ENCODE measurements around the gene NCKAP1. TPM values are rescaled to one million over a fixed set of nuclear protein-coding genes. Genes with fewer than 3 reads are reported as not detected.

Gene NCKAP1
- polyA plus RNA-seq, 1 of the 3 experiments (the other 2 are of a cell fraction), result 64.0 TPM

DNA sequence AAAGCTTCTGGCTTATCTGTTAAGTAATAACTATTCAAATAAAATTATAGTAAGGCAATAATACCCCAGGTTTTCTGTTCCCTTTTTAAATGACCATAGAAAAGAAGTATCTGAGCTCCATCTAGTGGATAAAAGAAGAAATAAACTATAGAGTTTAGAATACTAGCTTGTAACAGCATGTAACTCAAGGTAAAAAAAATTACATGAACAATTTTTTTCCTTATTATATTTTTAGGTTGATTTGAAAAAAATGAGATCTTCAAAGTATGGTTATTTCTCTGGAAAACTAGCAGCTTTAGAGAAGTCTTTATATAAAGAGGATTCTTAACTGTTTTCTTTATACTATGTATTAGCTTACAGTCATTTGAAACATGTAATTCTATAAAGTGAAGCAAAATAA lies 58.1 kb downstream of the NCKAP1 start:
- Histone ChIP-seq H3K27me3 (ENCODE audit: insufficient read depth) (no peaks in the 10 kb centered on the region), H4K20me1 (ENCODE audit: insufficient read depth) (peaks cover 3% of the 10 kb centered on the region; the same call in 1 of the 2 replicates), H3F3A (replicated peaks; ENCODE audit: insufficient read depth) (peaks cover 25% of the 10 kb centered on the region), H3K9me3 (no peaks in the 10 kb centered on the region), H2AFZ (ENCODE audit: low read depth) (no peak overlapping the region), H3K4me3 (ENCODE audit: low read depth in 2 of 2, low read length in 1 of 2) (no peak overlapping the region), H3K27ac (ENCODE audit: low read depth in 2 of 2, low read length in 1 of 2) (no peak overlapping the region), H3K9me2 (no peaks in the 10 kb centered on the region), H3K36me3 (replicated peaks in 1 of 2; ENCODE audit: control insufficient read depth in 1 of 2, insufficient read depth in 2 of 2, low read length in 1 of 2) (peaks cover 74 to 78% of the 10 kb centered on the region in 2 experiments), H3K4me2 (no peak overlapping the region), H3K4me1 (ENCODE audit: control insufficient read depth in 1 of 2, insufficient read depth in 2 of 2, low read depth in 1 of 2, low read length in 1 of 2) (no peaks in the 10 kb centered on the region; a peak in 1 of 4 replicates), H3K9ac (no peak overlapping the region), H3K79me2 (ENCODE audit: insufficient read depth) (0 out of 2 replicates have a peak, but pooled peaks cover 7% of the 10 kb centered on the region)
- DNase-seq, result peak; percentile 41
- TF ChIP-seq SMC3 (IDR thresholded peaks at IDR 0.05; ENCODE audit: low read depth, low read length) (peak; percentile 35; the same call in 1 of the 2 replicates), GABPA (IDR thresholded peaks at IDR 0.05; ENCODE audit: low read depth) (no peak), MXI1 (IDR thresholded peaks at IDR 0.05; ENCODE audit: low read depth, low read length) (no peak), RAD21 (IDR thresholded peaks at IDR 0.05; ENCODE audit: low read length) (peak; percentile 77), FOXJ3 (CRISPR knock-in tag; IDR thresholded peaks at IDR 0.05) (no peak), SIN3A (IDR thresholded peaks at IDR 0.05; ENCODE audit: borderline replicate concordance, low read depth, low read length) (no peak)
- TF ChIP-seq, protein P1, sequence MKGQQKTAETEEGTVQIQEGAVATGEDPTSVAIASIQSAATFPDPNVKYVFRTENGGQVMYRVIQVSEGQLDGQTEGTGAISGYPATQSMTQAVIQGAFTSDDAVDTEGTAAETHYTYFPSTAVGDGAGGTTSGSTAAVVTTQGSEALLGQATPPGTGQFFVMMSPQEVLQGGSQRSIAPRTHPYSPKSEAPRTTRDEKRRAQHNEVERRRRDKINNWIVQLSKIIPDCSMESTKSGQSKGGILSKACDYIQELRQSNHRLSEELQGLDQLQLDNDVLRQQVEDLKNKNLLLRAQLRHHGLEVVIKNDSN (IDR thresholded peaks at IDR 0.05; ENCODE audit: borderline replicate concordance, low read depth), result no peak
- TF ChIP-seq, protein P2, sequence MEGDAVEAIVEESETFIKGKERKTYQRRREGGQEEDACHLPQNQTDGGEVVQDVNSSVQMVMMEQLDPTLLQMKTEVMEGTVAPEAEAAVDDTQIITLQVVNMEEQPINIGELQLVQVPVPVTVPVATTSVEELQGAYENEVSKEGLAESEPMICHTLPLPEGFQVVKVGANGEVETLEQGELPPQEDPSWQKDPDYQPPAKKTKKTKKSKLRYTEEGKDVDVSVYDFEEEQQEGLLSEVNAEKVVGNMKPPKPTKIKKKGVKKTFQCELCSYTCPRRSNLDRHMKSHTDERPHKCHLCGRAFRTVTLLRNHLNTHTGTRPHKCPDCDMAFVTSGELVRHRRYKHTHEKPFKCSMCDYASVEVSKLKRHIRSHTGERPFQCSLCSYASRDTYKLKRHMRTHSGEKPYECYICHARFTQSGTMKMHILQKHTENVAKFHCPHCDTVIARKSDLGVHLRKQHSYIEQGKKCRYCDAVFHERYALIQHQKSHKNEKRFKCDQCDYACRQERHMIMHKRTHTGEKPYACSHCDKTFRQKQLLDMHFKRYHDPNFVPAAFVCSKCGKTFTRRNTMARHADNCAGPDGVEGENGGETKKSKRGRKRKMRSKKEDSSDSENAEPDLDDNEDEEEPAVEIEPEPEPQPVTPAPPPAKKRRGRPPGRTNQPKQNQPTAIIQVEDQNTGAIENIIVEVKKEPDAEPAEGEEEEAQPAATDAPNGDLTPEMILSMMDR (IDR thresholded peaks at IDR 0.05), result peak; percentile 74
- POLR2A ChIA-PET, result interaction anchor here (0.7 to 1.1 kb wide), 2 partner anchors 113 to 213 kb away, joined by 3 to 4 read pairs; partner anchors contain the start of gene FRZB
- CTCF ChIA-PET, result interaction anchor here (0.6 to 9.4 kb wide), 52 partner anchors 7 to 331 kb away, joined by 3 to 153 read pairs (median 4); partner anchors contain the start of gene FRZB

DNA sequence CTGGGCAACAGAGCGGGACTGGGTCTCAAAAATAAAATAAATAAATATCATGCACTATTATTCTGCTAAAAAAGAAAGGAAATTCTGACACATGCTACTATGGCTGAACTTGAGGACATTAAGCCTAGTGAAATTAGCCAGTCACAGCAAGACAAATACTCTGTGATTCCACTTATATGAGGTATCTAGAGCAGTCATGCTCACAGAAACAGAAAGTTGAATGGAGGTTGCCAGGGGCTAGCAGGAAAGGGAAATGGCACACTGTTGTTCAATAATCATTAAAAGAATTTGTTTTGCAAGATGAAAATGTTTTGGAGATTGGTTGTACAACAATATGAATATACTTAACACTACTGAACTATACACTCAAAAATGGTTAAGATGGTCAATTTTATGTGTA lies 60.8 kb downstream of the NCKAP1 start:
- H3K9ac ChIP-seq, result no peak overlapping the region
- peaks cover 76 to 79% of the 10 kb centered on the region in 2 experiments for H3K36me3 ChIP-seq (replicated peaks in 1 of 2; ENCODE audit: control insufficient read depth in 1 of 2, insufficient read depth in 2 of 2, low read length in 1 of 2)
- no peak overlapping the region for H3K4me3 ChIP-seq (ENCODE audit: low read depth in 2 of 2, low read length in 1 of 2)
- H4K20me1 ChIP-seq (ENCODE audit: insufficient read depth), result peaks cover 3% of the 10 kb centered on the region; the same call in 1 of the 2 replicates
- no peak overlapping the region for H2AFZ ChIP-seq (ENCODE audit: low read depth)
- peaks cover 15% of the 10 kb centered on the region; the same call in 1 of the 2 replicates for H3K79me2 ChIP-seq (ENCODE audit: insufficient read depth)
- H3K4me2 ChIP-seq, result no peak overlapping the region
- ChIA-PET CTCF (interaction anchor here (9.4 kb wide), 1 partner anchor 191 kb away, joined by 153 read pairs; no protein-coding TSS in a partner anchor), POLR2A (no interaction called here)
- no peaks in the 10 kb centered on the region; a peak in 1 of 4 replicates for H3K4me1 ChIP-seq (ENCODE audit: control insufficient read depth in 1 of 2, insufficient read depth in 2 of 2, low read depth in 1 of 2, low read length in 1 of 2)
- no peak for DNase-seq
- peaks cover 19% of the 10 kb centered on the region for H3F3A ChIP-seq (replicated peaks; ENCODE audit: insufficient read depth)
- no peak overlapping the region for H3K27ac ChIP-seq (ENCODE audit: low read depth in 2 of 2, low read length in 1 of 2)
- no peaks in the 10 kb centered on the region for H3K9me2 ChIP-seq
- H3K9me3 ChIP-seq, result no peaks in the 10 kb centered on the region
- TF ChIP-seq SMC3 (IDR thresholded peaks at IDR 0.05; ENCODE audit: low read depth, low read length), result no peak
- TF ChIP-seq FOXM1 (IDR thresholded peaks at IDR 0.05; ENCODE audit: low read depth), result no peak
- TF ChIP-seq, protein P1 (IDR thresholded peaks at IDR 0.05; ENCODE audit: borderline replicate concordance, low read depth), result no peak
- no peak for TF ChIP-seq YY1 (IDR thresholded peaks at IDR 0.05; ENCODE audit: low read depth)
- TF ChIP-seq, protein P2 (IDR thresholded peaks at IDR 0.05), result no peak
- no peak for TF ChIP-seq JUND (IDR thresholded peaks at IDR 0.05)
- TF ChIP-seq MXI1 (IDR thresholded peaks at IDR 0.05; ENCODE audit: low read depth, low read length), result no peak
- no peak for TF ChIP-seq NRF1 (IDR thresholded peaks at IDR 0.05; ENCODE audit: low read depth, low read length)
- TF ChIP-seq GABPA (IDR thresholded peaks at IDR 0.05; ENCODE audit: low read depth), result no peak
- TF ChIP-seq ELF1 (IDR thresholded peaks at IDR 0.05), result no peak
- no peak for TF ChIP-seq RCOR1 (IDR thresholded peaks at IDR 0.05; ENCODE audit: low read length)
- no peak for TF ChIP-seq EP300 (IDR thresholded peaks at IDR 0.05; ENCODE audit: borderline replicate concordance in 1 of 2, low read depth in 1 of 2, low read length in 1 of 2)
- TF ChIP-seq, protein P3, sequence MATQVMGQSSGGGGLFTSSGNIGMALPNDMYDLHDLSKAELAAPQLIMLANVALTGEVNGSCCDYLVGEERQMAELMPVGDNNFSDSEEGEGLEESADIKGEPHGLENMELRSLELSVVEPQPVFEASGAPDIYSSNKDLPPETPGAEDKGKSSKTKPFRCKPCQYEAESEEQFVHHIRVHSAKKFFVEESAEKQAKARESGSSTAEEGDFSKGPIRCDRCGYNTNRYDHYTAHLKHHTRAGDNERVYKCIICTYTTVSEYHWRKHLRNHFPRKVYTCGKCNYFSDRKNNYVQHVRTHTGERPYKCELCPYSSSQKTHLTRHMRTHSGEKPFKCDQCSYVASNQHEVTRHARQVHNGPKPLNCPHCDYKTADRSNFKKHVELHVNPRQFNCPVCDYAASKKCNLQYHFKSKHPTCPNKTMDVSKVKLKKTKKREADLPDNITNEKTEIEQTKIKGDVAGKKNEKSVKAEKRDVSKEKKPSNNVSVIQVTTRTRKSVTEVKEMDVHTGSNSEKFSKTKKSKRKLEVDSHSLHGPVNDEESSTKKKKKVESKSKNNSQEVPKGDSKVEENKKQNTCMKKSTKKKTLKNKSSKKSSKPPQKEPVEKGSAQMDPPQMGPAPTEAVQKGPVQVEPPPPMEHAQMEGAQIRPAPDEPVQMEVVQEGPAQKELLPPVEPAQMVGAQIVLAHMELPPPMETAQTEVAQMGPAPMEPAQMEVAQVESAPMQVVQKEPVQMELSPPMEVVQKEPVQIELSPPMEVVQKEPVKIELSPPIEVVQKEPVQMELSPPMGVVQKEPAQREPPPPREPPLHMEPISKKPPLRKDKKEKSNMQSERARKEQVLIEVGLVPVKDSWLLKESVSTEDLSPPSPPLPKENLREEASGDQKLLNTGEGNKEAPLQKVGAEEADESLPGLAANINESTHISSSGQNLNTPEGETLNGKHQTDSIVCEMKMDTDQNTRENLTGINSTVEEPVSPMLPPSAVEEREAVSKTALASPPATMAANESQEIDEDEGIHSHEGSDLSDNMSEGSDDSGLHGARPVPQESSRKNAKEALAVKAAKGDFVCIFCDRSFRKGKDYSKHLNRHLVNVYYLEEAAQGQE (IDR thresholded peaks at IDR 0.05; ENCODE audit: low read depth, low read length), result no peak
- no peaks in the 10 kb centered on the region for H3K27me3 ChIP-seq (ENCODE audit: insufficient read depth)
- 100% methylated on average over 1 of the region's 1 CpG for WGBS (ENCODE audit: low lambda C conversion rate)

All from SK-N-SH (cell line).